HG02943 (cell line): ENCODE results near the gene TAS2R31.
"Not testable (repeated sequence)": the region's sequence is repeated elsewhere in the genome, so short reads cannot be mapped to it uniquely, and the experiment has no call there.

Experiments used
- ATAC-seq: cut with Tn5 transposase; IDR thresholded peaks from one replicate; pipeline ENCODE4 v1.9.1; 2021; ENCODE audit warnings: mild to moderate bottlenecking, low read depth, moderate library complexity; ENCODE audit not compliant: unreplicated experiment

TAS2R31 gene, protein sequence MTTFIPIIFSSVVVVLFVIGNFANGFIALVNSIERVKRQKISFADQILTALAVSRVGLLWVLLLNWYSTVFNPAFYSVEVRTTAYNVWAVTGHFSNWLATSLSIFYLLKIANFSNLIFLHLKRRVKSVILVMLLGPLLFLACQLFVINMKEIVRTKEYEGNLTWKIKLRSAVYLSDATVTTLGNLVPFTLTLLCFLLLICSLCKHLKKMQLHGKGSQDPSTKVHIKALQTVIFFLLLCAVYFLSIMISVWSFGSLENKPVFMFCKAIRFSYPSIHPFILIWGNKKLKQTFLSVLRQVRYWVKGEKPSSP

DNA sequence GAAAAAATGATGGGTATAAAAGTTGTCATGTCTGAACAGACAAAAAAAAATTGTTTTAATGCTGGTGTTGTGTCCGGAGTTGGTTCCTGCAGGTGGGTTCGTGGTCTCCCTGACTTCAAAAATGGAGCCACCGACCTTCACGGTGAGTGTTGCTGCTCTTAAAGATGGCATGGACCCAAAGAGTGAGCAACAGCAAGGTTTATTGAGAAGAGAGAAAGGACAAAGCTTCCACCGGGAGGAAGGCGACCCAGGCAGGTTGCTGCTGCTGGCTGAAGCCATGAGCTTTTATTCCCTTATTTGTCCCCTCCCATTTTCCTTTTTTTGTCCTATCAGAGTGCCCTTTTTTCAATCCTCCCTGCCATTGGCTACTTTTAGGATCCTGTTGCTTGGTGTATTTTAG lies at the start of gene TAS2R31:
Gene TAS2R31, minus strand, starts transcription at position 101 of the 400 bp plus-strand sequence. Its CDS starts 72 bp downstream, at position 29.
- no peak for ATAC-seq

GRCh38 chr12:11078246-11078645 lies 47.0 kb upstream of the TAS2R31 start:
- ATAC-seq, result no peak

- ATAC-seq, result no peak
Measured at GRCh38 chr12:11075642-11076041, 44.4 kb upstream of the TAS2R31 start.

DNA sequence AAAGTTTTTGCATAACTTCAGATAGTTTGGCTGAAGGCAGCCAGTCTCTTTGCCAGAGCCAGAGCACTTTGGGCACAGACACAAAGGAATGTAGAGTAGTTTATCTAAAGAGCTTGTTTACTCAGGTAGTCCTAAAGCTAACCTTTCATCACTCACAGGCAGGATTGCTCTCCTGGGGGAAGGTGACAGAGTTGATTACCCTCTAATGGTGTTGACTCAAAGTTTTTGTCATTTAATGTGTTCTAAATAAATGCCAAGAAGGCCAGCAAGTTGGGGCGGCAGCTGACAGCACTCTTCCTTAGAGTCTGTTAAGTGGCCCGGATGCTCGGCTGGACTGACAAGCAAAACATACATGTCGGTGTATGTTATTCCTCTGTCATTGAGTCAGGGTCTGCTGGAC lies 40.2 kb upstream of the TAS2R31 start:
- ATAC-seq, result no peak

GRCh38 chr12:11070999-11071398 lies 39.8 kb upstream of the TAS2R31 start:
- no peak for ATAC-seq

DNA sequence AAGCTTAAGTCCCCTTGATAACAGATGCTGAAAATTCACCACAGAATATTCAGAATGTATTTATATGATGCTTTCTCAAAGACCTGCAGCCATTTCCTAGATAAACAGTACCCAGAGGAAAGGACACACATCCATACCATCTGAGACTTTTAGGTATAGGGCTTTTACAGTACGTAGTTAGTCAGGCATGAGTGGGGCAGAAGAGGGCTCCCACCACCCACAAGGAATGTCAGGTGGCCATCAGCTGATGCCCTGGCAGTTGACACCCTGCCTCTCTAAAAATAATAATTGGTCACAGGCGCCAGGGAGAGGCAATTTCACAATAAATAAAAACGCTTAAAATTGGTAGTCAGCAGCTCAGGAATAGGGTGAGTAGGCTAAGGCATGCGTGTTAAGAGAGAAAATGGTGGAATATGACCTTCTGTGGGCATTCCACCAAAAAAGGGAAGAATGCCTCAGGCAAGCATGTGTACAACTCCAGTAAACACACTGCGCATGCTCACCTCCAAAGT lies 38.7 kb upstream of the TAS2R31 start:
- ATAC-seq, result no peak

GRCh38 chr12:11067514-11067913 lies 36.3 kb upstream of the TAS2R31 start:
- ATAC-seq, result no peak

GRCh38 chr12:11062194-11062593 lies 31.0 kb upstream of the TAS2R31 start, which contains the start of gene TAS2R46:
Gene TAS2R46, minus strand, starts transcription at chr12:11062294. Its CDS starts 0 bp downstream, at chr12:11062294.
- ATAC-seq, result not testable (repeated sequence)

- no peak for ATAC-seq
Measured at GRCh38 chr12:11059784-11060183, 28.6 kb upstream of the TAS2R31 start.

- ATAC-seq, result no peak
Measured at GRCh38 chr12:11059041-11059440, 27.8 kb upstream of the TAS2R31 start.

- ATAC-seq, result no peak
Measured at GRCh38 chr12:11055306-11055705, 24.1 kb upstream of the TAS2R31 start.

- not testable (repeated sequence) for ATAC-seq
Measured at GRCh38 chr12:11049806-11050531, 18.8 kb upstream of the TAS2R31 start.

DNA sequence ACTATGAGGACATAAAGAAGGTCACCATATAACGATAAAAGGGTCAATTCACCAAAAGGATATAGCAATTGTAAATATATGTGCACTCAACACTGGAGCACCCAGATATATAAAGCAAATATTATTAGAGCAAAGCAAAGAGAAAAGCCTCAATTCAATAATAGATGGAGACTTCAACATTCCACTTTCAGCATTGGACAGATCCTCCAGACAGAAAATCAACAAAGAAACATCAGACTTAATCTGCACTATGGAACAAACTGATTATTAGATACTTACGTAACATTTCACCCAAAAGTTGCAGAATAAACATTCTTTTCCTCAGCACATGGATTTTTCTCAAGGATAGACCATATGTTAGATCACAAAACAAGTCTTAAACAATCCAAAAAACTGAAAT lies 10.2 kb upstream of the TAS2R31 start:
- ATAC-seq, result not testable (repeated sequence)

DNA sequence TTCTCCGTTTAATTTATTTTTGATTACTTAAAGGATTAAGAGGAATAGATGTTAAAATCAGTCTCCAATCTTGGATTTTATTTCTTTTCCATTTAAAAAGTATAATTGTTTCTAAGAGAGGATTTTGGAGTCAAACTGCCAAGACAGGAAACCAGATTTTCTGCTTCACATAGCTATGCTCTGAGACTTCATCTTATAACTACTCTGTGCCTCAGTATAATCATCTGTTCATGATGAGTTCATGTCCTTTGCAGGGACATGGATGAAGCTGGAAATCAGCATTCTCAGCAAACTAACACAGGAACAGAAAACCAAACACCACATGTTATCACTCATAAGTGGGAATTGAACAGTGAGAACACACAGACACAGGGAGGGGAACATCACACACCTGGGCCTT lies 9.0 kb upstream of the TAS2R31 start:
- no peak for ATAC-seq

DNA sequence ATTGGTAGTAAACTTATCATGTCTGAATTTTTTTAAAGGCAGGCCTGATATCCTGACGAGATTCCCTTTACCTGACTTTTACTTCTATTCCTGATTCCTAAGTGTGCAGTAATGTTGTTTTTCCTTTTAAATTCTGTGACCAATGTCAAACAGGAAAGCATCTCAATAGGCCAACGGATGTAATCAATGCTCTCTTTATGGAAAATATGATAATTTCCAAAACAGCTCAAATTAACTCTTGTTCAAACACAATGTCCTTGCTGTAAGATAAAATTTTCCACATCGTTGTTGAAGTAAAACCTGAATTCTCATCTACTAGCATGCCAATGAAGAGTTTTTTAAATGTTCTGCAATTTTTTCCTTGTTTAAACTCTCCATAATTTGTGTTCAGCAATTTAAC lies 8.0 kb upstream of the TAS2R31 start:
- no peak for ATAC-seq

GRCh38 chr12:11033959-11034358 lies 2.8 kb upstream of the TAS2R31 start:
- ATAC-seq, result not testable (repeated sequence)

- ATAC-seq, result no peak
Measured at GRCh38 chr12:11026118-11026517, 5.1 kb downstream of the TAS2R31 start.

DNA sequence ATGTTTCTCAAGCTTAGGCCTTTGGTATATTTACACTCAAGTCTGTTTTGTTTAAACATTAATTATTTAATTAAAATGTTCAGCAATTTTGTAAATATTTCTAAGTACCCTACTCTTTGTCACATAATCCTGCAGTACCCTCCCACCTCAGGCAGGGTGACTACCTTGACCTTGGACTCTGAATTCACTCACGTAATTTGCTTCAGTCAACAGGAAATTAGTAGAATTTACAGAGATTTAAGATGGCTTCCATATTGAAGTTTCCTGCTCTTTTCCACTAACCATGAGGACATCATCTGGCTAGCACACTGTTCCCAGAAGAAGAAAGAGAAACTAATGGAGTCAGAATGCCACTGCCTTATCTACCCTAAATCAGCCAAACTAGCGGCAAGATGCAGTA lies 7.8 kb downstream of the TAS2R31 start:
- no peak for ATAC-seq

- no peak for ATAC-seq
Measured at GRCh38 chr12:11022520-11022919, 8.7 kb downstream of the TAS2R31 start, which contains the start of gene TAS2R19. Gene TAS2R19, minus strand, starts transcription at chr12:11022620. Its CDS starts 49 bp downstream, at chr12:11022571.

DNA sequence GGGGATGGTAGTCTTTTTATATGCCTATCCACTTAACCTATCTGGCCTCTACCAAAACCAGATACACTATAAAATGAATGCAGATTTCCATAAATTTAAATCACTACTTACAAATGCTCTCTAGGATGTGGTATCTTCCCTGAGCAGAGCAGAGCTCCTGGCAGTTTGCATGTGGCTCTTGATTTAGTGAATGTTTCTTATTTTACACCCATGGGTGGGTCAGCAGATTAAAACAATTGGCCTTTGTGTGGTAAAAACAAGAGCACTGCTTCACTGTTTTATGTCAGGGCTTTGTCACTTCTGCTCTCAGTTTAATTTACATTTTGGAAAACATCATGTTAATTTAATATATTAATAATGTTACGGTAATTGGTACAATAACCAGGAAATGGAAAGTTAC lies 14.3 kb downstream of the TAS2R31 start:
- ATAC-seq, result no peak

DNA sequence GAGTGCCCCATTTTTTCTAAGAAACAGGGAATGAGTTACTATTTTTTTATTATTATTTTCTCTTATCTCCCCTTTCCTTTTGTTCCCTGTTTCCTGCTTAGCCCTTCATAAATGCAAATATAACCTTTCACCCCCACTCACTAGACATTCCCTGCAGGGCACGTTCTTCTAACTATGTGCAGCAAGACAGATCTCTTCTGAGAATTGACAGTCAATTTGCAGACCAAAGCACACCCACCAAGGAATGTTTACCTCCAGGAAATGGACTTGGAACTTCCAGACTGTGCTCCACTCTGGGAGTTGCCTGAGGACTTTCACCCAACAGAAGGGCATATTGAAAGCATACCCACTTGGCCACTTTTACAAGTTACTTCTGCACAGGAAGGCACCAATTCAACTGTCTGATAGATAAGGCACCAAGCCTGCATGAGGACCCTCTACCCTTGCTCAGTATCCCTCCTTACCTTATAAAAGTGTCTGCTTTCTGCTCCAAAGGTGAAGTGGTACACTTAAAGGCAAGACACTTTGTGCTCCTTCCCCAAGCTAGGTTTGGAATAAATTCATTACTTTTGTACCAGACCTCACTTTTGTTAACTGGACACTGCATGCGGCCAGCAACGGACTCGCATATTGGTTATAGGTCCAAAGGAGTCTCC lies 15.3 kb downstream of the TAS2R31 start:
- no peak for ATAC-seq
